K562 (cell line): ENCODE data around the gene NT5DC2. TPM values are rescaled to one million over a fixed set of nuclear protein-coding genes. Genes with fewer than 3 reads are reported as not detected.

Source experiments
- ADNP ChIP-seq: fragments of 200-800 bp; sonication (Bioruptor generic); IDR thresholded peaks from 2 replicates; pipeline ENCODE4 v1.6.1; 2016; ENCODE audit warnings: missing genetic modification characterization, missing compliant biosample characterization
- CREB3L1 ChIP-seq: fragments of 450-650 bp; IDR thresholded peaks from 2 replicates; pipeline ENCODE4 v1.6.1; 2014; ENCODE audit warnings: low read depth, mild to moderate bottlenecking, moderate library complexity, borderline replicate concordance
- GTF3C2 ChIP-seq: IDR thresholded peaks from 3 replicates; pipeline ENCODE4 v1.6.1; 2011; ENCODE audit warnings: borderline replicate concordance, mild to moderate bottlenecking, moderate library complexity; ENCODE audit not compliant: insufficient read length; ENCODE audit errors: extremely low read depth
- MCM3 ChIP-seq: fragments of 450-650 bp; IDR thresholded peaks from 2 replicates; pipeline ENCODE4 v1.6.1; 2016
- MNT ChIP-seq, 2 experiments: fragments of 450-650 bp; conservative IDR thresholded peaks; 2 replicates each; pipeline ENCODE4 v1.6.1; 2017; ENCODE audit warnings: mild to moderate bottlenecking in 2 of 2, moderate library complexity in 2 of 2
- NFIX ChIP-seq: fragments of 250-450 bp; sonication (Bioruptor Pico); IDR thresholded peaks from 2 replicates; pipeline ENCODE4 v1.4.0; 2020; ENCODE audit warnings: low read depth, mild to moderate bottlenecking, moderate library complexity
- OTX1 ChIP-seq: fragments of 450-650 bp; formaldehyde crosslinking; IDR thresholded peaks from 2 replicates; pipeline ENCODE4 v1.4.0; 2022; ENCODE audit warnings: mild to moderate bottlenecking
- SAP30 ChIP-seq: fragments of 200-600 bp; sonication (generic); IDR thresholded peaks from 2 replicates; pipeline ENCODE4 v1.6.1; 2012; ENCODE audit warnings: borderline replicate concordance, low read depth, mild to moderate bottlenecking, moderate library complexity, low read length, control low read depth, inconsistent platforms; ENCODE audit not compliant: insufficient read depth, poor library complexity, severe bottlenecking
- SIN3B ChIP-seq: fragments of 450-650 bp; IDR thresholded peaks from 2 replicates; pipeline ENCODE4 v1.6.1; 2017; ENCODE audit warnings: low read depth, mild to moderate bottlenecking, moderate library complexity
- SMARCB1 ChIP-seq: IDR thresholded peaks from 2 replicates; pipeline ENCODE4 v1.6.1; 2011; ENCODE audit warnings: improper control_type of control experiment, low read depth; ENCODE audit not compliant: insufficient read length
- SRSF9 ChIP-seq: fragments of 200-400 bp; formaldehyde crosslinking; IDR thresholded peaks from 2 replicates; pipeline ENCODE4 v1.6.1; 2017; ENCODE audit warnings: low read depth, low read length, borderline replicate concordance
- VEZF1 ChIP-seq: fragments of 200-800 bp; sonication (Bioruptor generic); IDR thresholded peaks from 2 replicates; pipeline ENCODE4 v1.6.1; 2017; ENCODE audit warnings: missing genetic modification characterization, missing compliant biosample characterization
- ZFP91 ChIP-seq: sonication (generic); formaldehyde crosslinking; IDR thresholded peaks from 2 replicates; pipeline ENCODE4 v1.8.0; 2022; ENCODE audit warnings: mild to moderate bottlenecking, missing genetic modification reagents
- ZNF165 ChIP-seq: fragments of 250-450 bp; sonication (Bioruptor Pico); IDR thresholded peaks from 2 replicates; pipeline ENCODE4 v1.4.0; 2020; ENCODE audit warnings: borderline replicate concordance
- ZNF174 ChIP-seq: fragments of 250-450 bp; sonication (Bioruptor Pico); IDR thresholded peaks from 2 replicates; pipeline ENCODE4 v1.4.0; 2020; ENCODE audit warnings: mild to moderate bottlenecking
- ZNF23 ChIP-seq: fragments of 250-450 bp; sonication (Bioruptor Pico); IDR thresholded peaks from 2 replicates; pipeline ENCODE4 v1.4.0; 2020; ENCODE audit warnings: mild to moderate bottlenecking
- ZNF707 ChIP-seq: fragments of 250-450 bp; sonication (Bioruptor Pico); conservative IDR thresholded peaks from 2 replicates; pipeline ENCODE4 v1.8.0; 2022; ENCODE audit warnings: inconsistent platforms, mild to moderate bottlenecking, moderate library complexity
- ZNF75A ChIP-seq: fragments of 450-650 bp; formaldehyde crosslinking; IDR thresholded peaks from 2 replicates; pipeline ENCODE4 v1.4.0; 2020; ENCODE audit warnings: mild to moderate bottlenecking
- polyA plus RNA-seq, 8 experiments: library from polyadenylated mRNA; depleted of rRNA in 4 of 8; stranded (reverse) in 5 of 8; unstranded in 3 of 8; fragments of >200 nt; fragmentation: Nextera tagmentation in 2 of 8; fragmentation: Illumina TruSeq in 1 of 8; extraction: Ambion mirVana in 2 of 8; extraction: Trizol in 1 of 8; gene quantifications; 2 replicates each; pipeline versions ENCODE4 v1.2.1 to v1.2.3, GENCODE V29; 2011 to 2014; ENCODE audit warnings: inconsistent platforms in 1 of 8, missing spikeins in 1 of 8
- total RNA-seq, 7 experiments: library from RNA; depleted of rRNA in 6 of 7; stranded (reverse); fragments of >200 nt in 6 of 7; fragmentation: Illumina TruSeq in 2 of 7; extraction: Trizol in 2 of 7; gene quantifications; 2 replicates each; pipeline versions ENCODE4 v1.2.1 to v1.2.3, GENCODE V29; 2011 to 2021; ENCODE audit warnings: low replicate concordance in 1 of 7

Gene NT5DC2
- total and polyA plus RNA-seq, 9 of the 15 experiments (the other 6 are each of a cell fraction or from before 2014, with no cell fraction given) = 25.6 to 168 (median 122) TPM

- no peak for TF ChIP-seq SRSF9
- peak; percentile 73 for TF ChIP-seq SAP30
- no peak for TF ChIP-seq ZFP91 (CRISPR knock-in tag)
- no peak for TF ChIP-seq SIN3B
- TF ChIP-seq ADNP (tag) = no peak
- TF ChIP-seq ZNF165 (CRISPR knock-in tag) = no peak
- TF ChIP-seq NFIX (CRISPR knock-in tag) = no peak
- TF ChIP-seq SMARCB1 = no peak
- no peak for TF ChIP-seq MCM3
- no peak for TF ChIP-seq ZNF174 (CRISPR knock-in tag)
- peak; percentile 94 to 95 for TF ChIP-seq MNT (conservative IDR thresholded peaks at IDR 0.05)
- no peak for TF ChIP-seq GTF3C2
- no peak for TF ChIP-seq ZNF23 (CRISPR knock-in tag)
- no peak for TF ChIP-seq ZNF707 (CRISPR knock-in tag)
- TF ChIP-seq OTX1 (CRISPR knock-in tag) = 0 out of 2 replicates have a peak, but pooled peaks have one; percentile 44
- no peak for TF ChIP-seq ZNF75A (CRISPR knock-in tag)
- TF ChIP-seq VEZF1 (CRISPR knock-in tag) = peak; percentile 65
- TF ChIP-seq CREB3L1 = peak; percentile 63; the same call in 1 of the 2 replicates
Observed at GRCh38 chr3:52536369-52537164, 2.9 kb upstream of the NT5DC2 start, which contains the start of gene UQCC5 (continued).
